LNCAP (cell line): ENCODE results near the gene MIOX.
A peak's percentile ranks its signal among the peaks of the same experiment; 100 is the strongest.

Experiments used
- CTCF ChIP-seq: fragments of 450-650 bp; IDR thresholded peaks from 2 replicates; pipeline ENCODE4 v1.5.1; 2017; ENCODE audit warnings: mild to moderate bottlenecking

The MIOX gene

GRCh38 chr22:50471962-50472361 is 14.7 kb upstream of the MIOX start:
- TF ChIP-seq CTCF, result no peak

GRCh38 chr22:50473088-50473487 is 13.6 kb upstream of the MIOX start:
- peak; percentile 27; the same call in 1 of the 2 replicates for TF ChIP-seq CTCF

- no peak for TF ChIP-seq CTCF
Observed at GRCh38 chr22:50473855-50474671, 12.6 kb upstream of the MIOX start.

- TF ChIP-seq CTCF, result no peak
Observed at GRCh38 chr22:50474710-50475651, 11.7 kb upstream of the MIOX start, which contains the start of gene SBF1. Gene SBF1, minus strand, starts transcription at chr22:50475035. Its CDS starts 195 bp downstream, at chr22:50474840.

DNA sequence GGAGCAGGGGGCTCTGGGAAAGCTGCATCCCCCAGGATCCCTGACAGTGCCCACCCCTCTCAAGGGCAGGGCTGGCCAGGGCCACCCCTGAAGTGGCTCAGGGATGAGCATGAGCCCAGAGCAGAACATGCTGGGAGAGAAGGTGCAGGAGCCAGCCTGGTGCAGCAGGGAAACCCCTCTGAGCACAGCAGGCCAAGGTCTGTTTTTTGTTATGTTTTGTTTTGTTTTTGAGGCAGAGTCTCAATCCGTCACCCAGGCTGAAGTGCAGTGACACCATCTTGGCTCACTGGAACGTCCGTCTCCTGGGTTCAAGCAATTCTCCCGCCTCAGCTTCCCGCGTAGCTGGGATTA is 11.0 kb upstream of the MIOX start:
- TF ChIP-seq CTCF, result no peak

- no peak for TF ChIP-seq CTCF
Observed at GRCh38 chr22:50476868-50477267, 9.8 kb upstream of the MIOX start.

- no peak for TF ChIP-seq CTCF
Observed at GRCh38 chr22:50477923-50478322, 8.7 kb upstream of the MIOX start.
